ENCODE data around the gene SYT14. TPM values are rescaled to one million over a fixed set of nuclear protein-coding genes. Genes with fewer than 3 reads are reported as not detected.

The SYT14 gene
- 0.03 to 0.06 TPM (median 0.06 TPM) in 5 replicates for total RNA-seq (2022; extraction: Qiagen RNA extraction)

DNA sequence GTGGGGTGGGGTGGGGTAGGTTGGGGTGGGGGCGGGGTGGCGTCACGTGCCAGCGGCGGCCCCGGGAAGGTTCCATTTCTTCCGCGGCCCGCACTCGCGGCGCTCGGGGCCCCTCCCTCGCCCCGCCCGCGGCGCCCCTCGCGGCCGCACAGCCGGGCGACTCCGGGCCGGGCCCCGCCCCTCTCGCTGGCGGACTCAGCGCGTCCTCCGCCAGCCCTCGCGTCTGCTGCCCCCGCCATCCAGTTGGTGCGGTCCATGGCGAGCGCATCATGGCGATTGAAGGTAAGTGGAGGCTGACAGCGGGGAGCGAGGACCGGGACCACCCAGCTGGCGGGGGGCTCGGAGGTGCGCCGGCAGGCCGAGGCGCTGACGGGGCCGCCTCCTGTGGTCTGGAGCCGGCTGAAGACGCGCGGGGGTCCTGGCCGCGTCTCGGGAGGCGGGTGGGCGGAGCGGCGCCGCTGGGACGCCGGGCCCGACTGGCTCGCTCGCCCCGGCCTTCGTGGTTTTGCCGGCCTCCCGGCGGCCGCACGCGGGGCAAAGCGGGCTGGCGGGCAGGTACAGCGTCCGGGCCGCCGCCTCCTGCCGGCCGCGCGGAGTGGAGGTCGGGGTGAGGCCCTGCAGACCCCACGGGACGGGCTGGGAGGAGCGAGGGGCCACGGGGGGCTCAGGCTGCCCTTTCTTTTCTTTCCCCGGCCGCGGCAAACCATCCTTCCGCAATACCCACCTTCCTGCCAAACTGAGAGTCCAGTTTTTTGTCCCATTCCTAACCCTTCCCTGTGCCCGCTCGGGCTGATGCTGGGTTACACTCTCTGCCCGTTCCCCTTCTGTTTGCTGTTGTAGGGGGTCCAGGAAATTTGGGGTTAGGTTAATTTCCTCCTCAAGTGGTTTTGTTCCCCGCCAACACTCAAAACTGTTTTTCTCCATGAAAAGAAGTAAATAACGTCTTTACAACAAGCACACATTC, at the start of gene SYT14:
TSS of gene SYT14 (plus strand) at position 222 of the 964 bp plus-strand sequence. CDS start at position 270, 48 bp downstream.

Other genes with a start within 250 kb of the SYT14 start
- 0.26 to 0.62 TPM (median 0.45 TPM) in 5 replicates for gene HSD11B1, start 233.4 kb upstream of the SYT14 start, total RNA-seq (2022; extraction: Qiagen RNA extraction)
- not detected in 5 replicates for gene TRAF3IP3, start 182.2 kb upstream of the SYT14 start, total RNA-seq (2022; extraction: Qiagen RNA extraction)
- 1.3 to 2.0 TPM (median 1.8 TPM) in 5 replicates for gene C1orf74, start 153.7 kb upstream of the SYT14 start, total RNA-seq (2022; extraction: Qiagen RNA extraction)
- 0.13 to 0.29 TPM (median 0.21 TPM) in 5 replicates for gene IRF6, start 132.1 kb upstream of the SYT14 start, total RNA-seq (2022; extraction: Qiagen RNA extraction)
- gene UTP25, start 110.2 kb upstream of the SYT14 start, total RNA-seq (2022; extraction: Qiagen RNA extraction) = 10.1 to 12.6 TPM (median 11.5 TPM) in 5 replicates

All from A549 treated with dexamethasone at 1 μM for 4 hours (cell line).